Hepatic stellate cell (primary cell): ENCODE measurements around the gene ERC2.

Experiments used
- DNase-seq: peaks from one replicate; pipeline ENCODE4 v3.0.0; 2011; ENCODE audit warnings: low spot score

Gene ERC2

DNA sequence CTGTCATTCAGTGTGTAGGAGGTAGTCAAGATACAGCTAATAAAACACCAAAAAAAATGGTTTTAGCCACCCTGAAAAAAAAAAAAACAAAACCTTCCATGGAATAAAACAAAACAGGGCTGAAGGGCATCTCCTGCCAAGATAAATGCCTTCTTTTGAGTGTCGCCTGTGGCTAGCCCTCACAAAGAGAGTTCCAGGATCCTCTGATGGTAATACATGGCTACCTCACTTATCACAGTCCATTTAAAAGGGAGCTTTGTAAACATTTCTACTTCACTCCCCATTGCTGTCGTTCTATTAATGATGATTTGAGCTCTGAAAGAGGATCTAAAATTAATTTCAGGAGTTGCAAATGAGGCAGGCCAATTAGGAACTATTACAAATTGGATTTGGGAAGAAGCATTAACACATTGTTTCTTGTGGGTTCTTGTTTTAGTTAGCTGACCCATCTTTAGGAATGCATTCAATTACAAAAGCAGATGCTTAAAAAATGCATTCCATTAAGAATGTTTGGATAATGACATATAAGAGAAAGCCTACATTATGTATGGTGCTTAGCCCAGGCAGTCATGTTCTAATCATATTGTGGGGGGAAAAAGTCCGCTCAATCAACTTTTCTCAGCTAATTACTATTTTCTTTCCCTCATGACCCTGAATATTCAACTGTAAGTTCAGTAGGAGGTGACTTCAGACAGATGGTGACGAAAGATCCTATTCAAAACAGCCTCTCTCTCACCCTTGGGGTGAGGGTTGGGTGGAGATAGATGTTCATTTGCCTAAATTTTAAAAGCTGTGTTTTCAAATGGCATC lies 726.0 kb downstream of the ERC2 start:
- DNase-seq, result no peak

DNA sequence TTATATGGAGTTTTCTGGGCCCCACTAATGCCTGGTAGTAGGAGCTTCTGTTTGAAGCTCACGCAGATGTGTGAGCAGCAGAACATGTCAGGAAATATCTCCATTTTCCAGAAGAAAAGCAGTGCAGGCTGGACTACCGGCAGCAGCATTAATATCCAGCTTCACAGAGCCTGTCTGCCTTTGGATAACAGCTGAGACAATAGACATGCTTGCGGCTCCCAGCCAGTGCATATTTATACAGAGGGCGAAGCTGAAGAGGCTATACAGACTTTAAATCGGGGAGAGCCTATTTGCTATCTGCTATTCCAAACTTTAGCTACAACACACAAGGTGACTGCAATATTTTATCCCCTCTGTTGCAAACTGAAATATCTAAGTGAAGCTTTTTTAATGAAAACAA lies 731.1 kb downstream of the ERC2 start:
- no peak for DNase-seq

DNA sequence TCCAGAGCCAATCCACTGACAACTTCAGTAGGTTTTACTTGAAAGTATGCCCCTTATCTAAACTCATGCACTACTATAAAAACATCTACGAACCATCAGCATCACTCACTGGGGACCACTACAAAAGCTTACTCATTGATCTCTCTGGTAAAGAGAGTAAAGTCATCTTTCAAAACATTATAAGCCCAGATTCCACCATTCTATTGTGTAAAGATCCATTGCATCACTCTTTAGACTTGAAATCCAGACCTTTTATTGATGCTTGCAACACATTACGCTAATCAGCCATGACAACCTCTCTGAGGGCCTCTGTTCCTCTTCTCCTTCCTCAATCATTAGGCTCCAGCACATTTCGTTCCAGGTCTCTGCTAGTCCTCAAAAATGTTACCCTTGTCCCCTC lies 732.3 kb downstream of the ERC2 start:
- DNase-seq, result no peak

DNA sequence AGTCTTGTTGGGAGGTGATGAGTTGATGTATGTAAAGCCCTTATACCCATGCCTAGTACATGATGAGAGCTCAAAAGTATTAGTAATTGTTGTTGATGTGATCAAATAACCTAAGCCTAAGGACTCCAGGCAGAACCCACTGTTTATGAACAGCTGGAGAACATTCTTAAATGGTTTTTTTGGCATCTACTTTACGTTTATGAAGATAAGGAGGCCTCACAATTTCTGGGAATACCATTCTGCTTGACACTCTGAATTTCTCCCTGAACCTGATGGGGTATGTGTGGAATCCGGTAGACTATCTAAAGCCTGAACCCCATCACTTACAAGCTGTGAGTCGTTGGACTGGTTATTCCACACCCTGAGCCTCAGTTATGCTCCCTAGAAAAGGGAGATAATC lies 736.5 kb downstream of the ERC2 start:
- DNase-seq, result no peak

DNA sequence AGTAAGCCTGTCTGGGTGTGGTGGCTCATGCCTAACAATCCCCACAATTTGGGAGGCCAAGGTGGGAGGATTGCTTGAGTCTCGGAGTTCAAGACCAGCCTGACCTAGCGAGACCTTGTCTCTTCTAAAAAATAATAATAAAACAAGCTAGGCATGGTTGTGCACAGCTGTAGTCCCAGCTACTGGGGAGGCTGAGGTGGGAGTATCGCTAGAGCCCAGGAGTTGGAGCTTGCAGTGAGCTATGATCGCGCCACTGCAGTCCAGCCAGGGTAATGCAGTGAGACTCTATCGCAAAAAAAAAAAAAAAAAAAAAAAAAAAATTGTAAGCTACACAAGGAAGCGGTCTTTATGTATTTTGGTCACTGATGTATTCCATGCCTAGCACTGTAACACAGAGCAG lies 738.7 kb downstream of the ERC2 start:
- no peak for DNase-seq

DNA sequence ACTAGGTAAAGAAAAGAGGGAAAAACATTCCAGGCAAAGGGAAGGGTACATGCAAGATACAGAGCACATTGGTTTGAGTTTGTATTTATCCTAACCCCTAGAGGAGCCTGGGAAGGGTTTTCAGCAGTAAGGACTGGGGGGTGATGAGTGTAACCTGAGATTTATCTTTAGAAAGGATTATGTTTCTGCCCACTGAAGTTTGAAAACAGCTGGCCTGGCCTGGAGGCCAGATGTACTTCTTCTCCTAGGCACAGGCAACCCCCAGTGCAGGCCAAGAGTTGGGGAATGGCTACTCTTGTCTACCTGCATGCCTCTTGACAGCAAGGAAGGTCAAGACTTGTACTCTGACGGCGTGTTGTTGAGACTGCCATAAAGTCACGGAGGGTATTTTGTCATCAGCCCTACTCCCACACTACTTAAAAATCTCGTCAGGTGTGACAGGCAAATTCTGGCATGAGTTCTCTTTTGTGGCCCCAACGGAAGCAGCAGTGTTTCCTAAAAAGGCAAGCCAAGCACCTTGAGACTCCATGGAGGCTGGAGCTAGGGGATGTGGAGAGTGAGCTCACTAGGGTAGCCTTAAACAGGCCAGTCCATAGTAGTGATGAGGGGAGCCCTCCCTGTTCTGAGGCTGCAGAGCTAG lies 739.7 kb downstream of the ERC2 start:
- no peak for DNase-seq

DNA sequence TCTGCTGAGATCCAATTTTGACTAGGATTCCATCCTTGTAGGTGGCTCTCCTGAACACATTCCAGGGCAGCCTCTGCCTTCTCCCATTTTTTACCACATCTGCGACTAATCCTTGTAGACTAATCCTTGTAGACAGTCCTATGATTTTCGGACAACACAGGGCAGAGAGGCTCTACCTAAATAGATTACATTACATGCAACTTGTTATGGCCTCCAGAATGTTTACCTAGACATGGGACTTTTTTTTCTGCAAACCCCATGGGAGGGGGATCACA lies 741.8 kb downstream of the ERC2 start:
- DNase-seq, result no peak

DNA sequence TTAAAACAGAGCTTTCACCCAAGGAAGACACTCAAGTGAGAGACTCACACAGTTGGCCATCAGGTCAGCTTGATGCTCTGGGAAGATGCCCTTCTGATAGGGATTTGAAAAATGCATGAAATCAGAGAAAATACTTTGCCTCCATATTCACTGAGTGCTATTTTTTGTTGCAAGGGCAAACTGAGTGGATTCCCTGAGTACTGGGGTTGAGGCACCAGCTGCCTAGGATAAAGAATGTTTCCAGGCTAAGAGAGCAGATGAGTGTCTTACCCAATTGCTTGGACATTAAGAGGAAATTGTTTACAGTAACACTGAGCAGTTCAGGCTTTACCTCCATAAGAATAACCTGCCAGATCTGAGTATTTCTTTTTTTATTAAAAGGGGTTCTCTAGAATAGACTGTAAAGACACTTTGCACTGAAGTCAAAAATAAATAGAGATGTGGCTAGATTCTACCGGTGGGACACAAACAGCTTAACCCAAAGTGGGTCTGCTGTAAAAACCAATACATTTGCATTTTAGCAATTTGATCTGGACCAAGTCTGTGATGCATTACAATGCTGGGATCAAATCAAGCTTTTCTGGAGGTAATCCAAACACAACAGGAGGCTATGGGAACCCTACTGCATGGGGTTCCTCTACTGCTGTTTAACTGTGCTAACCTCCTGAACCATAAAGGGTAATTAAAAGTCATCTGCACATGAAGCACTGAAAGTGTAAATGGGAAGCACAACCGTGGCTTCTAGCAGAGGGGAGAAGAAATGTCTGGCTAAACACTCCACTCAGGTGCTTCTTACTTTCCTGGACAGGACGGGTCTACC lies 742.4 kb downstream of the ERC2 start:
- no peak for DNase-seq

DNA sequence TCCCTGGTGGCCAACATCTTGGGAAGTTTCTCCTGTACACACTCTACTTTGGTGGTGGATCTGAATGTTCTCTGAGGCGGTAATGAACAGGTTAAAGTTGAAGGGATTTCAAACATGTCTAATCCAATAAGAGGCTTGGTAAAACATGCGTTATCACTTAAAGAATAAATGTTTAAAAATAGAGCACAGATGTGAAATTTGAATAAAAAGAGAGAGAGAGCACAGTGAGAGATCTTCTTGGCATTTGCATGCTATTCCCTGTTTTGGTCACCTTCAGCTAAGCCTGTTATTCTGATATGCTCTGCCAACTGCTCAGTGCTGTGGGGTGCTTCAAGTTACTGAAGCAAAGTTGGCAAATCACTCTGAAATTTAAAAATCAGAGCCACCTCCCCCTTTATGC lies 743.4 kb downstream of the ERC2 start:
- no peak for DNase-seq

DNA sequence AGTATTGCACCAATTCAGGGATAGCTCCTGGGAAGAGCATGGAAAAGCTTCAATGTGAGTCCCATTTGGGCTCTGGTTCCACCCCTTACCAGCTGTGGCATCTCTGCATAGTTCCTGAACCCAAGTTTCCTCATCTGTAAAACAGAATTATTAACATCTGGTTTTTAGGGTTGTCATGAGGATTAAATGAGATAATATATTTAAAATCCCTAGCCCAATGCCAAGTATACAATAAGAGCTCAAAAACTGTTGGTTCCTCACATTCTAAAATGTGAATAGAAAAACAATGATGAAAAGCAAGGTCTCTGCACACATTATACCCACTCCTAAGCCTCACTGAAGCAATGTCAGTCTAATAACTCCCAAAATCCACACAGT lies 743.9 kb downstream of the ERC2 start:
- DNase-seq, result no peak

DNA sequence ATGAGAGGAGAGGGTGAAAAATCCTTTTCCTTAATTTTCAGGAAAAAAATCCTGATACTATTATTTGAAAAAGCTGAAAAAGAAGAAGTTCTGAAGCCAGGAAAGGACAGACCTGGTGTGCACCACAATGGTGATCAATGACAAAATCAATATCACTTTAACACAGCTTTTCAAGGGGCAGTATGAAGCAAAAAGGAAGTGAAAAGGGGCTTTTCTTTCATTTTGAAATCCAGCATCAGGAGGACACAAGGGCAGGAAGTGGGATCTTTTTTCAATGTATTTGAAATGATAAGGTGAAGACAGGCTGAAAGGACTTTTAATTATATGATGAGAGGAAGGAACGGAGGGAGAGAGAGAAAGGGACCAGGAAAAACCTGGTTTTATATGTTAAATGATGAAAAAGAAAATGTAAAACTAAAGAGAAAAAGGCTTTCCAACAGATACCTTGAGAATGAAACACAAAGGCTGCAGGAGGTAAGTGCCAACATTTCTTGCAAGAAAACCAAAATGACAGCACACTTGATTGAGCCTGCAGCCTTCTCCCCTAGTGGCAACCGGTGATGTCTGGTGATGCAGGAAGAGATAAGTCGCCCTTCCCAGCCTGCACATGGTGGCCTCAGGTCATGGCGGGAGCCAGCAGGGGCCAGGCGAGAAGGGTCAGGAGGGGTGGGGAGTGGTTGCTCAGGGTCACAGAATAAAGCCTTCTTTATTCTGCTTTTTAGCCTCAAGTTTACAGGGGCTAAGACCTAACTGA lies 744.4 kb downstream of the ERC2 start:
- DNase-seq, result no peak

DNA sequence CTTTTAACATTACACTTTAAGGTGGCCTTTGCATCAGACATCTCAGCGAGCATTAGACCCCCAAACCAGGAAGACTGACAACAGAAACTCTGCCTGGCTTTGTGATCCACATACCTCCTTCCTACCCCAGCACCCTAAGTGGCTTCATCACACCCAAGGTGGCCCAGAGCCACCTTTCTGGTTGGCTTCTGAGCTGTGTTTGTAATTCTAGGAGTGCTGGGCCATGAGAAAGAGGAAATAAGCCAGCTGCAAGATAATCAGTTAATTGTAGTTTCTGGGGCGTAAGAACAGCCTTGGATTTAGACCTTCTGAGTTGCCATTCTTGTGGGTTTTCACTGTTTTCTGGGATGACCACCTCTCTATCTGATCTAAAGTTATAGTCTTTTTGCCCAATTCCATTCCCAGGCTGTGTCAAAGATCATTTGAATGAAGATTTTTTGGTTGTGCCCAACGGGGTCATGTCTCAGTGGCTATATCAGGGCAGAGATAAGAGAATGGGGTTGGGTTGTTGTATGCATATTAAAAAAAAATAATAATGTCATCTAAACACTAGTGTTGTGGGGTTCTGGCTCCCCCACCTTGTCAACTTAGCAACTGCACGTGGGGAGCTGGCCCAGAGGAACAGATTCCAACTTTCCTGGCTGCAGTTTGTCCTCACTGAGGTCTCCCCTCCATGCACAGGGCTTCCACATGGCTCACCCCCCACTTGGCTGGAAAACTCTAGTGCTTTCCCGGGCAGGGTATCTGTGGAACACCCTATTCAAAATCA lies 746.4 kb downstream of the ERC2 start:
- peak; percentile 27 for DNase-seq

DNA sequence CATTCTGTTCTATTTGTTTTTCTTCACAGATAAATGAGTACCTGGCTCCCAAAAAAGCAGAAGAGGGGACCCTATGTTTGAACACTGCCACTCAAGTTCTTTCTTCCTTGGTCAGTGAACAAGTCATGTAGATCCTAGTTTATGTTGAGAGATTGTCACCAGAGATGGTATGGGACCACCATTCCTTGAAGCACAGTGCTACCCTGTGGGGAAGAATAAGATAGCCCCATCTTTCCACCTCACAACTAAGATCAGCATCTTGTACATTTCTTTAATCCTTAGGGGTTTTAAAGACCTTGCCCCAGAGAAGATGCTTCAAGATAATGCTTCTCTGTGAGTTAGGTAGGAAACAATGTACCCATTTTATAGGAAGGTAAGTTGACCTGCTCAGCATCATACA lies 747.7 kb downstream of the ERC2 start:
- DNase-seq, result peak; percentile 39

DNA sequence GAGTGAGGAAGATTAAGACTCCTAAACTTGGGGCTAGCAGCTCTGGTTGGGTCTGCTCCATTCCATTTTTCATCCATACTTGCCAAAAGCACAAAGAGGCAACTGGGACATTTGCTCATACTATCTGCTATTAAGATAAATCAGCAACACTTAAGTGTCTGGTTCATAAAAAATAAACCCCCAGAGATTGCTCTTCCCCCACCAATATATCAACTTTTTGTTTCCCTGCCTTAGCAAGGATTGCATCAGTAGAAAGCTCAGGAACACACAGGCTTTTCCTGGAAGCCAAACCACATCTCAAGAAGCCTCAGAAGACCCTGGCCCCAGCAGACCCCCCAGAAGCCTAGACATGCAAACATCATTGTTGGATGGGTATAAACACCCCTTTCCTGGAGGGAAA lies 748.8 kb downstream of the ERC2 start:
- DNase-seq, result no peak

DNA sequence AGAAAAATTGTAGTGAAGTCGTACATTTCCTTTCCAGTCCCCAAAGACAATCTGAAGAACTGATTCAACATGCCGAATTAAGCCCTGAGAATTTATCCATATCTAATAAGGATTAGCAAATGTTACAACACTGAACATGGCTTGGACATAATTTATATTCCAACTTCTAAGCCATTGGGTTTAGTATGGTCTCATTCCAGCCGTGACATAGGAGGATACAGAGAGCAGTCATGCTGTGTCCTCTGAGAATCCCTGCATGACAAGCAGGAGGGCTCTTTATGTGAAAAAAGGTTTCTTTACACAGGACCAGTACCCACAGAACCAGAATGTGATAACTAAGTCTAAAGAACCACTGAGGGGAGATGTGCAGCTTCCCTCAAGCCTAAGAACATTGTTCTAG lies 749.3 kb downstream of the ERC2 start:
- no peak for DNase-seq

DNA sequence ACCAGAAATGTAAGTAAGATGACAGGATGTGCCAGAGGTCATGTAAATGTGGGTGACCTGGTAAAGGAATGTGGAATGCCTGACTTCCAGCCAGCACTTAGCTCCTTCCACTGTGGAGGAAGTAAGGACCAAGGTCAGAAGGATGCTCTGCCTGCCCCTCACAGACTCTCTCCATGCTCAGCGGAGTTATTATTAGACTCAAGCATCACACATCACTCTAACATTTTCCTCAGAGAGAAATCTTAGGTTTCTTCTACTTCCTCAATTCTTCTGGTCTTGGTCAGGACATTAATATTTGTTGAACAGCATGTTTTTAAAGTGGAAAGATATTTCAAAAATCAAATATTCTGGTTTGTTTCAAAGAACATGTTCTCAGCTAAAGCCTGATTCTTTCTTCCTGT lies 749.7 kb downstream of the ERC2 start:
- peak; percentile 56 for DNase-seq

DNA sequence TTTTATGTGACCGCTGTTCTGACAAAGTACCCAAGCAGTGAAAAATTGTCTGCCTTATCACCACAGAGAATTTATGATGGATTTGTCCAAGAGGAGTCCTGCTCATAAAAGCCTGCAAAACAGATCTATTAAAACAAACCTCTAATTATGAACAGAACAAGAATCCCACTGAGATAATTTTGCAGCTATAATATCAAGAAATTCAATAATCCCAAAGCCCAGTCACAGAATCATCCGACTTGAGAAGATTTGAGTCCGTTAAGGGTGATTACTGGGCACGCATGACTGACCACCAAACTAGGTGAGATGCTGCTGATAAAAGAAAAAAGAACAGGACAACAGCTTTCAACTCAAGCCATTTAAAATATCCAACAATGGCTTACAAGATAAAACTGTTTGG lies 750.2 kb downstream of the ERC2 start:
- DNase-seq, result no peak

DNA sequence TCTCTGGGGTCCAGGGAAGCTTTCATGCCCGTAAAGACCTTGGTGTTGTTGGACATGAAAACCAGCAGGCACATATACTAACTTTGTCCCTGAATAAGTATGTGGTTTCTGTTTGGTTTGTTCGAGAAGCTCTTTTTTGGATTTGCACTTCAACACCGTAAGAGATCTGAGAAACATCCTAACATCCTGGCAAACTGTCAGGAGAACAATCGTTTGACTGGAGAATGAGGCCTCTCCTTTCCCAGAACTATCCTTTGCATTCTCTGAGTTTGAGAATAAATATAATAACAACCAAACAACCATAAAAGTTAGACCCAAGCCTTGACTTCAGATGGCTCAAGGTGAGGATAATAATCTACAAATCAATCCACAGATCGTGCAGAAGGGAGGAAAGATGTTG lies 750.8 kb downstream of the ERC2 start:
- no peak for DNase-seq

DNA sequence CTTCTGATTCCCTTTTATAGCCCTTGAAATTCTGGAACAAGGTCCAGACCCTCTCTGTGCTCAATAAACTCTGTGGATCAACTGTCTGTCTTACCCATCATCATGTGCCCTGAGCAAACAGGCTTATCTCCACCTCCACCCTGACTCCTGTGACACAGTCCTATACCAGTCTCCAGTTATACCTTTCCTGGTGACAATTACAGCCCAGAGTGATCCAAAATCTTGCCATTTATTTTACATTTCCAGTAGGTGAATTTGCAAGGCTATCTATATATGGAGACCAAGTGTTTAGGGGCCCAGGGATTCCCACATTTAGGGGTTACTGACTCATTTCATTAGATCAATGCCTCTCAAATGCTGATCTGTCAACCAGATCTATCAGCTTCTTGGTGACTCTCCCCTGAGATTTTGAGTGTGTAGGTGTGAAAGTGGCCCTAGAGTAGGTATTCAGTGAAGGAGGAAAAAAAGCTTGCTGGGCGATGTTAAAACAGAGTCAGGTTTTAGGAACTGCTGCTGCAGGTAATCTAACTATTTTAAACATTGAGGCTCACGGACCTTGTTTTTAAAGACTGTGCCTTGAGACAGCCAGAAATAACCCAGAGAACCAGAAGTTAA lies 751.5 kb downstream of the ERC2 start:
- DNase-seq, result no peak

DNA sequence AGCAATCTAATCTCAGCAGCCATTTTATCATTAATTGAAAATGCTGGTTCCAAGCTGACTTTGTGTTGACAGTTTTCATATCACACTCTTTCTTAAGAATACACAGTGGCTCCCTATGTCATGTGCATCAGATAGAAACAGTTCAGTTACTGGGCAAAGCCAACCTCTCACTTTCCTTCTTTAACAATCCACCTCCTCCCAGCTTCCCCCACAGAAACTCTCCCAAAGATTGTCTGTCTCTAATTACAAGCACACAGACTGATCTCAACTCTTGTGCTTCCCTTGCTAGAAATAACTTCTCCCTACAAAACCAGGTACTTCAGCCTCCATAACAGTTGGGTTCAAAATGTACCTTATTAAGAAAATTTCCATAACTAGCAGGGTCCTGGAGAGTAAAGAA lies 752.2 kb downstream of the ERC2 start:
- DNase-seq, result no peak

DNA sequence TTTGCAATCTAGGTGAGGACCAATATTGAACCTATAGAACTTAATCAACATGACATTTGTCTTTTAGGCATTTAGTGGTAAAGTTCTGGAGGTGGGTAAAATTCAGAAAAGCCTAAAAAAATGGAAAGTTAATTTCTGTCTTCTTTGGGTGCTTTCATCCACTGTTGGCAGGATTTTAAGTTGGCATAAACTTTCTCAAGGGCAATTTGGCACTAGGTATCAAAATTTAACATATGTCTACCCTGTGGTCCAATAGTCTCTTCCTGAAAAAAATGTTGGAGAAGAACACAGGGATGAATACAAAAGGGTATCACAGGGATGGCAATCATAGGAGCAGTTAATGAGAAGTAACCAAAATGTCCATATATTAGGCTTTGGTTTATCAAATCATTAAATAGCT lies 754.2 kb downstream of the ERC2 start:
- no peak for DNase-seq
